Measurements from ENCODE around the gene NBEA. TPM values are rescaled to one million over a fixed set of nuclear protein-coding genes. Genes with fewer than 3 reads are reported as not detected.

NBEA gene
- total RNA-seq, 2 experiments from 2014 or later: 3.5 to 3.8 TPM

DNA sequence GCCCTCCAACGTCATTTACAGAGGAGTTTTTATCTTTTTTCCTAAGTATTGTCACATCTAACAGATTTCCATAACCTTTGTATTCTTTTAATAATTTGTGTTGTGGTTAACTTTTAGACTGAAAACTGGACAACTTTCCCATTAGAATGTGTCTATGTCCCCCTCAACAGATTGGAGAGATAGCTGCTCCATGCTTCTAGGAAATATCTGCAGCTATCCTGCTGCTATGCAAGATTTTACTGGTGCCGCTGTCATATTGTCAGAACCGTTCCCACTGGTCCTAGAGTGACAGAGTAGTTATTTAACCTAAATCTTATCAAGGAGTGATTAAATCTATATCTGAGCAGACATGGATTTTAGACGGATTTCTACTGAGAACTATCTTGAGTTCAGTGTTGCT, 404.4 kb downstream of the NBEA start:
- no peaks in the 10 kb centered on the region for H3K36me3 ChIP-seq (ENCODE audit: insufficient read depth, low read length)
- no peaks in the 10 kb centered on the region for H3K9me3 ChIP-seq (ENCODE audit: control insufficient read depth in 1 of 2, insufficient read depth in 1 of 2, low read length in 2 of 2)
- no peaks in the 10 kb centered on the region for H3K36me3 Mint-ChIP-seq (ENCODE audit: low read depth)
- CTCF ChIA-PET: no interaction called here
- DNase-seq (no peak), ATAC-seq (ENCODE audit: poor library complexity) (no peak)
- TF ChIP-seq, protein P1, sequence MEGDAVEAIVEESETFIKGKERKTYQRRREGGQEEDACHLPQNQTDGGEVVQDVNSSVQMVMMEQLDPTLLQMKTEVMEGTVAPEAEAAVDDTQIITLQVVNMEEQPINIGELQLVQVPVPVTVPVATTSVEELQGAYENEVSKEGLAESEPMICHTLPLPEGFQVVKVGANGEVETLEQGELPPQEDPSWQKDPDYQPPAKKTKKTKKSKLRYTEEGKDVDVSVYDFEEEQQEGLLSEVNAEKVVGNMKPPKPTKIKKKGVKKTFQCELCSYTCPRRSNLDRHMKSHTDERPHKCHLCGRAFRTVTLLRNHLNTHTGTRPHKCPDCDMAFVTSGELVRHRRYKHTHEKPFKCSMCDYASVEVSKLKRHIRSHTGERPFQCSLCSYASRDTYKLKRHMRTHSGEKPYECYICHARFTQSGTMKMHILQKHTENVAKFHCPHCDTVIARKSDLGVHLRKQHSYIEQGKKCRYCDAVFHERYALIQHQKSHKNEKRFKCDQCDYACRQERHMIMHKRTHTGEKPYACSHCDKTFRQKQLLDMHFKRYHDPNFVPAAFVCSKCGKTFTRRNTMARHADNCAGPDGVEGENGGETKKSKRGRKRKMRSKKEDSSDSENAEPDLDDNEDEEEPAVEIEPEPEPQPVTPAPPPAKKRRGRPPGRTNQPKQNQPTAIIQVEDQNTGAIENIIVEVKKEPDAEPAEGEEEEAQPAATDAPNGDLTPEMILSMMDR (IDR thresholded peaks at IDR 0.05): no peak
- intact Hi-C loops (cut with DNase I, micrococcal nuclease): no loop called here
- H3K27ac Mint-ChIP-seq: no peak overlapping the region
- H3K4me3 ChIP-seq (ENCODE audit: low read length): no peak overlapping the region
- H3K27me3 Mint-ChIP-seq: no peaks in the 10 kb centered on the region
- no peaks in the 10 kb centered on the region for H3K9me3 Mint-ChIP-seq
- no peak overlapping the region for H3K4me3 Mint-ChIP-seq
- POLR2A ChIA-PET: no interaction called here
- no peaks in the 10 kb centered on the region for H3K27me3 ChIP-seq (ENCODE audit: control insufficient read depth in 1 of 2, insufficient read depth in 2 of 2, low read length in 2 of 2)
- H3K27ac ChIP-seq (ENCODE audit: low read depth in 1 of 2, low read length in 2 of 2): no peak overlapping the region
- H3K4me1 ChIP-seq (ENCODE audit: insufficient read depth, low read length): no peaks in the 10 kb centered on the region
- no peaks in the 10 kb centered on the region for H3K4me1 Mint-ChIP-seq (ENCODE audit: low read depth)

DNA sequence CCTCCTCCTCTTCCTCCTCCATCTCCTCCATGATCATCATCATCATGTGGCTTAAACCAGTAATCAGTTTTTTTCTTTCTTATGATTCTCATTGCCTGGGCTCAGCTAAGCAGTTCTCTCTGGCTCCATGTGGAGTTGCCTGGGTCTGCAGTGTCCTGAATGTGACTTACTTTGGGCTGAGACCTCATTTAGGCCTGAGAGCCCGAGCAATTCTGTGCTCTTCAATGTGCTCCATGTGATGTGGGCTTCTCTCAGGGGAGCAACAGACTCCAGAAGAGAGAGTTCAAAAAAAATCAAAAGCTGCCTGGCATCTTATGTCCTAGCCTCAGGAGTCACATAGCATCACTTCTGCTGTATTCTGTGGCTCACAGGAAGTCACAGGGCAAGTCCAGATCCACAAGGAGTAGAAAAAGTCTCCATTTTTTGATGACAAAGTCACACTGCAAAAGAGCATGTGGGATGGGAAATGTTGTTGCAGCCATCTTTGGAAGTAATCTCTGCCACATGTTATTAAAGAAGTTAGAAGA, 405.7 kb downstream of the NBEA start:
- Histone ChIP-seq H3K36me3 (ENCODE audit: insufficient read depth, low read length) (no peaks in the 10 kb centered on the region), H3K9me3 (ENCODE audit: control insufficient read depth in 1 of 2, insufficient read depth in 1 of 2, low read length in 2 of 2) (no peaks in the 10 kb centered on the region), H3K4me3 (ENCODE audit: low read length) (no peak overlapping the region), H3K4me1 (ENCODE audit: insufficient read depth, low read length) (no peaks in the 10 kb centered on the region), H3K27me3 (ENCODE audit: control insufficient read depth in 1 of 2, insufficient read depth in 2 of 2, low read length in 2 of 2) (no peaks in the 10 kb centered on the region), H3K27ac (ENCODE audit: low read depth in 1 of 2, low read length in 2 of 2) (no peak overlapping the region)
- CTCF ChIA-PET: no interaction called here
- Mint-ChIP-seq H3K36me3 (ENCODE audit: low read depth) (peaks cover under 1% of the 10 kb centered on the region), H3K27ac (no peak overlapping the region), H3K27me3 (no peaks in the 10 kb centered on the region), H3K4me1 (ENCODE audit: low read depth) (no peaks in the 10 kb centered on the region), H3K9me3 (no peaks in the 10 kb centered on the region), H3K4me3 (no peak overlapping the region)
- POLR2A ChIA-PET: no interaction called here
- intact Hi-C loops (cut with DNase I, micrococcal nuclease): no loop called here
- ATAC-seq (ENCODE audit: poor library complexity) (no peak), DNase-seq (no peak)
- TF ChIP-seq, protein P1 (IDR thresholded peaks at IDR 0.05): no peak

DNA sequence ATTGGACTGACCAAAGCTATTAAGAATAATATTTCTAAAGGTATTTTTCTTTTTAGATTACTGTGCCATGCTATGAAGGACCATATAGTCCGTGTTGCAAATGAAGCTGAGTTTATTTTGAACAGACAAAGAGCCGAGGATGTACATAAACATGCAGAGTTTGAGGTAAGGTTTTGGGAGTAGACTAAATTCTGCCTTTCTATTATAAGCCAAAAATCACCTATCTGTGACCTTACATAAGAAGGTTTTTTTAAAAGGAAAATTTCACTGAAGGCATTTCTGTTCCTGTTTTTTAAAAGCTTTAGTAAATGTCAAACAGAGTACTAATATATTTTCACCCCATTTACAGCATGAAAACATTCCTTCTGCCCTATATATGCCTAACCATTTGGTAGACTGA, 407.0 kb downstream of the NBEA start:
- no peak overlapping the region for H3K4me3 Mint-ChIP-seq
- no peak for DNase-seq
- H3K27ac Mint-ChIP-seq: no peak overlapping the region
- no peak for ATAC-seq (ENCODE audit: poor library complexity)
- ChIA-PET CTCF (no interaction called here), POLR2A (no interaction called here)
- H3K36me3 ChIP-seq (ENCODE audit: insufficient read depth, low read length): no peaks in the 10 kb centered on the region
- no peak overlapping the region for H3K27ac ChIP-seq (ENCODE audit: low read depth in 1 of 2, low read length in 2 of 2)
- H3K9me3 Mint-ChIP-seq: no peaks in the 10 kb centered on the region
- intact Hi-C loops (cut with DNase I, micrococcal nuclease): no loop called here
- H3K27me3 Mint-ChIP-seq: no peaks in the 10 kb centered on the region
- no peaks in the 10 kb centered on the region for H3K4me1 ChIP-seq (ENCODE audit: insufficient read depth, low read length)
- TF ChIP-seq, protein P1 (IDR thresholded peaks at IDR 0.05): no peak
- no peak overlapping the region for H3K4me3 ChIP-seq (ENCODE audit: low read length)
- H3K4me1 Mint-ChIP-seq (ENCODE audit: low read depth): no peaks in the 10 kb centered on the region
- no peaks in the 10 kb centered on the region for H3K27me3 ChIP-seq (ENCODE audit: control insufficient read depth in 1 of 2, insufficient read depth in 2 of 2, low read length in 2 of 2)
- peaks cover 5% of the 10 kb centered on the region for H3K36me3 Mint-ChIP-seq (ENCODE audit: low read depth)
- no peaks in the 10 kb centered on the region for H3K9me3 ChIP-seq (ENCODE audit: control insufficient read depth in 1 of 2, insufficient read depth in 1 of 2, low read length in 2 of 2)

Data from CD4-positive, alpha-beta T cell (primary cell).